Heart right ventricle (tissue), 16 donors: ENCODE data around the gene TRIM63. TPM values are rescaled to one million over a fixed set of nuclear protein-coding genes. Genes with fewer than 3 reads are reported as not detected.
"Not testable (repeated sequence)": the region's sequence is repeated elsewhere in the genome, so short reads cannot be mapped to it uniquely, and the experiment has no call there.

ENCODE experiments used
- ATAC-seq, 8 donors: fragments of 200-7000 bp; cut with Tn5 transposase; one replicate each; pipeline ENCODE4 v1.9.1; 2020; ENCODE audit warnings: mild to moderate bottlenecking in 8 of 8, moderate library complexity in 8 of 8, moderate number of reproducible peaks in 1 of 8
- DNase-seq, 2 donors: peaks; one replicate each; pipeline ENCODE4 v3.0.0-alpha.2; 2020
- H3K27ac ChIP-seq, 10 donors: fragments of 200-600 bp; sonication (generic) in 2 of 10; one replicate each; pipeline versions ENCODE4 v1.5.0 to v1.8.0; 2020 to 2022; ENCODE audit warnings: mild to moderate bottlenecking in 3 of 10
- H3K27me3 ChIP-seq, 7 donors: fragments of 200-600 bp; one replicate each; pipeline ENCODE4 v1.8.0; 2021 to 2022; ENCODE audit warnings: mild to moderate bottlenecking in 2 of 7
- H3K36me3 ChIP-seq, 9 donors: fragments of 200-600 bp; sonication (generic) in 1 of 9; one replicate each; pipeline versions ENCODE4 v1.5.0 to v1.8.0; 2020 to 2022; ENCODE audit warnings: mild to moderate bottlenecking in 2 of 9
- H3K4me1 ChIP-seq, 9 donors: fragments of 200-600 bp; sonication (generic) in 1 of 9; one replicate each; pipeline versions ENCODE4 v1.5.0 to v1.8.0; 2020 to 2022; ENCODE audit warnings: mild to moderate bottlenecking in 4 of 9
- H3K4me3 ChIP-seq, 10 donors: fragments of 200-600 bp; sonication (generic) in 2 of 10; one replicate each; pipeline versions ENCODE4 v1.5.0 to v1.8.0; 2020 to 2022; ENCODE audit warnings: mild to moderate bottlenecking in 7 of 10, moderate library complexity in 2 of 10
- H3K9me3 ChIP-seq, 11 donors: fragments of 200-600 bp in 10 of 11; sonication (generic) in 2 of 11; one replicate each; pipeline versions ENCODE4 v1.5.0 to v1.8.0; 2013 to 2022; ENCODE audit warnings: mild to moderate bottlenecking in 2 of 11, control low read depth in 1 of 11, moderate library complexity in 1 of 11
- WGBS, 2 donors: extraction: QIAGEN DNeasy Blood & Tissue Kit; methylation state at CpG; one replicate each; pipeline ENCODE4 v1.1.7; 2013; ENCODE audit warnings: inconsistent platforms in 1 of 2; 5-methylcytosine and 5-hydroxymethylcytosine counted together
- intact Hi-C, 10 donors: fragments of 100-400 bp; cut with DNase I; formaldehyde crosslinking; loops; one replicate each; pipeline versions ENCODE4 v1.11.1 to v1.14.2; 2022
- polyA plus RNA-seq, 2 donors: library from polyadenylated mRNA; stranded (reverse); fragments of 200-250 nt; gene quantifications; one replicate each; pipeline ENCODE4 v1.2.3, GENCODE V29; 2013
- total RNA-seq, 10 donors: library from RNA; stranded (reverse); fragmentation: NEBNext Ultra II Directional in 3 of 10; extraction: Animal tissue kit (Norgen Biotek cat#: 25700) in 3 of 10; gene quantifications; one replicate each; pipeline versions ENCODE4 v1.2.1 to v1.2.4, GENCODE V29; 2021 to 2023
- TF ChIP-seq, protein P1 (sequence below), 9 donors: fragments of 200-600 bp; sonication (generic) in 2 of 9; IDR thresholded peaks; one replicate each; pipeline versions ENCODE4 v1.5.0 to v1.8.0; 2021 to 2022; ENCODE audit warnings: antibody characterized with exemption in 9 of 9, mild to moderate bottlenecking in 5 of 9, moderate library complexity in 1 of 9
- donor health status: Arrhythmogenic right ventricular cardiomyopathy.
- donor health status: ischemic (EF 13 %, LVEDD 7.1; RV severe dilation, severe dysfunction).
- donor health status: healthy with polysubstance abuse.
- donor health status: DM: no; HTN: yes; CAD: no.
- donor health status: DM: no; HTN: no; CAD: no.
- donor health status: ischemic (EF 25% LVEDD 6.9; RV normal size, moderate dysfunction).
- donor health status: ischemic (EF 25% LVEDD 5.7; RV mildly dilated, moderate dysfunction).
- donor health status: healthy.
- donor health status: DM: yes; HTN: yes; CAD: no.
- donor health status: Ischemic cardiomyopathy.
- donor health status: ischemic (EF 35%, LVEDD 5.7; RV mildly dilated, moderate dysfunction).
- donor health status: nonischemic (EF 11% LVEDD 7.7; RV severe dilation, severe dysfunction).
- donor health status: DM: yes; HTN: yes; CAD: no.
- donor health status: PGD.
- donor health status: ischemic (EF 29% LVEDD 5.4; RV normal size, mild dysfunction).
- donor health status: nonischemic (EF 23%, LVEDD 6.1; RV moderate dilation, normal function).

Gene TRIM63
- total and polyA plus RNA-seq, 12 donors = 191 to 415 (median 222) TPM

DNA sequence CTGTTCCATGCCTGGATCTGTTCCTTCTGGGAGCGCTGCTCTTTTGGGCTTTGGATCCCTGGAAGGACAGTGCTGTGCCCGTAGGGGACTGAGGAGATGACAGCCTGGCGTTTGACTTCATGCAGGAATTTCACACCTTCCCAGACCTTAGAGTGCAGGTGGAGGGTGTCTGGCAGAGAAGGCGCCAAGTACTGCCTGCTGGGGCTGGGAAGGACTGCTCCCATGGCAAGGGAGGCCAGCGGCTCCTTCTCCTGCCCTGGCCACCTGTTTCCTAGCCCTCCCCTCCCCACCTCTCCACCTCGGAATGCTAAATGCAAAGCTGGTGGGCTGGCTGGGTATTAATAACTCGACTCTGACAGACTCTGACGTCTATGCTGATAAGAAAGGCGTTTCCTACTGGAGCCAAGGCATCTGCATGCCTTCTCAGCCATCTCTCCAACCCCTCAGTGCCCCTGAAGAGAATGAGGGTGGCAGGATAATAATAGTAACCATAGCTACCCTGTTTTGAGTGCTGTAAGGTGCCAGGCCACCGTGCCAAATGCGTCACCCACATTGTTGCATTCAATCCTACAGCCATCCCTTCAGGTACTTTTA is 26.7 kb upstream of the TRIM63 start:
- ATAC-seq (peak; percentile 84 to 96 (median 92)), DNase-seq (peak; percentile 56 to 70)
- TF ChIP-seq, protein P1, sequence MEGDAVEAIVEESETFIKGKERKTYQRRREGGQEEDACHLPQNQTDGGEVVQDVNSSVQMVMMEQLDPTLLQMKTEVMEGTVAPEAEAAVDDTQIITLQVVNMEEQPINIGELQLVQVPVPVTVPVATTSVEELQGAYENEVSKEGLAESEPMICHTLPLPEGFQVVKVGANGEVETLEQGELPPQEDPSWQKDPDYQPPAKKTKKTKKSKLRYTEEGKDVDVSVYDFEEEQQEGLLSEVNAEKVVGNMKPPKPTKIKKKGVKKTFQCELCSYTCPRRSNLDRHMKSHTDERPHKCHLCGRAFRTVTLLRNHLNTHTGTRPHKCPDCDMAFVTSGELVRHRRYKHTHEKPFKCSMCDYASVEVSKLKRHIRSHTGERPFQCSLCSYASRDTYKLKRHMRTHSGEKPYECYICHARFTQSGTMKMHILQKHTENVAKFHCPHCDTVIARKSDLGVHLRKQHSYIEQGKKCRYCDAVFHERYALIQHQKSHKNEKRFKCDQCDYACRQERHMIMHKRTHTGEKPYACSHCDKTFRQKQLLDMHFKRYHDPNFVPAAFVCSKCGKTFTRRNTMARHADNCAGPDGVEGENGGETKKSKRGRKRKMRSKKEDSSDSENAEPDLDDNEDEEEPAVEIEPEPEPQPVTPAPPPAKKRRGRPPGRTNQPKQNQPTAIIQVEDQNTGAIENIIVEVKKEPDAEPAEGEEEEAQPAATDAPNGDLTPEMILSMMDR (IDR thresholded peaks at IDR 0.05) = no peak
- Histone ChIP-seq H3K36me3 (no peaks in the 10 kb centered on the region), H3K4me1 (peaks cover 0 to 22% (median 18%) of the 10 kb centered on the region in 9 donors), H3K27me3 (peaks cover 0 to 14% (median 0%) of the 10 kb centered on the region in 7 donors), H3K4me3 (peak overlapping the region in 6 of 10 donors; percentile 13 to 33 (median 25)), H3K9me3 (no peaks in the 10 kb centered on the region), H3K27ac (peak overlapping the region; percentile 59 to 92 (median 88))
- intact Hi-C loops = loop anchor here in 4 of 10 donors (1.0 to 5.0 kb wide), 6 partner anchors 27 to 58 kb away; partner anchors contain the start of gene TRIM63 (in 3 of the 4)
- 10 to 17% methylated on average over 11 of the region's 11 CpGs for WGBS, 2 donors

DNA sequence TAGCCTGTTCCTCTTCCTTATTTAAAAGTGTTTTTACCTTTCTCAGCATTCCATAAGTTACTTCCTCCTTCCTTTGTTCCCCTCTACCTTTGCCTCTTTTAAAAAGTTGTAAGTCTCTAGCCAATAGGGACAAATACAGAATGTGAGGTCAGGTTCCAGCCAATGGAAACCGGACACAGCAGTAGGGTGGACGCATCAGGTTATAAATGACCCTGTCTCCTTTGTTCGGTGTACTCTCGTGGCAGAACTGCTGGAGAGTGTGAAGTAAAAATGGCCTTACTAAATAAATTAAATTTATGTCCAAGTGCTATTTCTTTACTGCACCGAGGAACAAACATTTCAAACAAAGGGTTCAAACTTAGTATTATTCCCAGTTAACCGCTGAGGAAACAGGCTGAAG is 26.1 kb upstream of the TRIM63 start:
- Histone ChIP-seq H3K4me3 (peak overlapping the region in 5 of 10 donors; percentile 13 to 33 (median 26)), H3K27me3 (peaks cover 0 to 14% (median 0%) of the 10 kb centered on the region in 7 donors), H3K4me1 (peaks cover 0 to 22% (median 18%) of the 10 kb centered on the region in 9 donors), H3K27ac (peak overlapping the region; percentile 56 to 92 (median 88))
- H3K9me3 ChIP-seq, DNase-seq, H3K36me3 ChIP-seq: not testable (repeated sequence)
- WGBS, 2 donors = 27 to 28% methylated on average over 6 of the region's 6 CpGs
- intact Hi-C loops = loop anchor here in 1 of 10 donors (5.0 kb wide), 1 partner anchor 56 kb away; no protein-coding TSS in a partner anchor
- ATAC-seq = peak in 5 of 8 donors; percentile 46 to 74 (median 48)

DNA sequence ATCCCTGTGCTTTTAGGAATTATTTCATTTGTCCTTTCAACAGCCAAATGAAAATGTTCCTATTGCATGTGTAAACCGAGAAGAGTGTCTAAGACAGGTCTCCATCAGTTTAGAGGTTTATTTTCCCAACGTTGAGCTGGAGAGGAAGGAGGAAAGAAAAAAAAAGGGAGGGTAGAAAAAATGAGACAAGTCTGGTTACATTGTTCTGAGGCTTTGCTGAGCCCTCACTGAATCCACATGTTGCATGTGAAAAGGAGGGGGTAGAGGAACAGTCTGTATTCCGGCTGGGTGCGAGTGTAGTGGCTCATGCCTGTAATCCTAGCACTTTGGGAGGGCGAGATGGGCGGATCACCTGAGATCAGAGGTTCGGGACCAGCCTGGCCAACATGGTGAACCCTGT is 25.0 kb upstream of the TRIM63 start:
- H3K4me3 ChIP-seq = no peak overlapping the region
- intact Hi-C loops = loop anchor here in 1 of 10 donors (5.0 kb wide), 1 partner anchor 55 kb away; no protein-coding TSS in a partner anchor
- no peaks in the 10 kb centered on the region for H3K36me3 ChIP-seq
- H3K9me3 ChIP-seq = no peaks in the 10 kb centered on the region
- DNase-seq (no peak), ATAC-seq (no peak)
- 63 to 64% methylated on average over 7 of the region's 7 CpGs for WGBS, 2 donors
- H3K4me1 ChIP-seq = peaks cover 0 to 22% (median 18%) of the 10 kb centered on the region in 9 donors
- peak overlapping the region in 2 of 10 donors; percentile 89 to 91 for H3K27ac ChIP-seq
- H3K27me3 ChIP-seq = peaks cover 0 to 14% (median 0%) of the 10 kb centered on the region in 7 donors
- TF ChIP-seq, protein P1 (IDR thresholded peaks at IDR 0.05) = no peak

DNA sequence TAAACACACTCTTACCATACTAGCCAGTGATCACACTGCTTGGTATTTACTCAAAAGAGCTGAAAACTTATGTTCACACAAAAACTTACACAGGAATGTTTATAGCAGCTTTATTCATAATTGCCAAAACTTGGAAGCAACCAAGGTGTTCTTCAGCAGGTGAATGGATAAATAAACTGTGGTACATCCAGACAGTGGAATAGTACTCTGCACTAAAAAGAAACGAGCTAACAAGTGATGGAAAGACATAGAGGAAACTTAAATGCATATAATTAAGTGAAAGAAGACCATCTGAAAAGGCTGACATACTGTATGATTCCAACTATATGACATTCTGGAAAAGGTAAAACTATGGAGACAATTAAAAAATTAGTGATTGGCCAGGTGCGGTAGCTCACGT is 23.5 kb upstream of the TRIM63 start:
- Histone ChIP-seq H3K27me3 (peaks cover 0 to 14% (median 0%) of the 10 kb centered on the region in 7 donors), H3K4me3 (no peak overlapping the region), H3K36me3 (no peaks in the 10 kb centered on the region), H3K27ac (no peak overlapping the region), H3K9me3 (no peaks in the 10 kb centered on the region), H3K4me1 (peaks cover 0 to 22% (median 18%) of the 10 kb centered on the region in 9 donors)
- TF ChIP-seq, protein P1 (IDR thresholded peaks at IDR 0.05) = no peak
- DNase-seq (no peak), ATAC-seq (no peak)
- intact Hi-C loops = loop anchor here in 1 of 10 donors (5.0 kb wide), 1 partner anchor 54 kb away; no protein-coding TSS in a partner anchor
- WGBS, 2 donors = 84 to 87% methylated on average over 3 of the region's 3 CpGs

DNA sequence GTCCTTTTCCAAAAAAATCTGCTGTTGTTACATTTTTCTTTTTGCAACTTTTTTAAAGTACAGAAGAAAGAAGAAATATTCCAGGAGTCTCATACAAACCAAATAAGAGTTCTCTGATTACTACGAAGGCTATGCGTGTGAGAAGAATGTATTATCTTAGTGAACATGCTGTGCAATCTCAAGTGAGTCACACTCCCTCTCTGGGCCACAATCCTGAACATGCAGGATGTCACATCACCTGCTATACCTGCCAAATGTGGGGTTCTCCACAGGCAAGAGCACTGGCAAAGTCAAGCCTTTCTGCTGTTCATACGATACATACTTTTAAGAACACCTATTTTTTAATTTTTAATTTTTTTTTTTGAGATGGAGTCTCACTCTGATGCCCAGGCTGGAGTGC is 21.7 kb upstream of the TRIM63 start:
- H3K9me3 ChIP-seq = no peaks in the 10 kb centered on the region
- WGBS, 2 donors = 94 to 99% methylated on average over 3 of the region's 3 CpGs
- intact Hi-C loops = no loop called here
- DNase-seq (no peak), ATAC-seq (no peak)
- H3K4me3 ChIP-seq = no peak overlapping the region
- no peak overlapping the region for H3K27ac ChIP-seq
- peaks cover 0 to 14% (median 0%) of the 10 kb centered on the region in 7 donors for H3K27me3 ChIP-seq
- TF ChIP-seq, protein P1 (IDR thresholded peaks at IDR 0.05) = no peak
- H3K36me3 ChIP-seq = no peaks in the 10 kb centered on the region
- peaks cover 0 to 12% (median 4%) of the 10 kb centered on the region in 9 donors for H3K4me1 ChIP-seq
